GM10248 (cell line): Measurements from ENCODE around the gene SDCCAG8.
"Not testable (repeated sequence)": the region's sequence is repeated elsewhere in the genome, so short reads cannot be mapped to it uniquely, and the experiment has no call there.

ENCODE experiments used
- CTCF ChIA-PET: fragments of 300-600 bp; sonication (Branson Sonifier 250); formaldehyde crosslinking; extraction: SDS; loops from one replicate; lab custom pipeline; 2021; ENCODE audit warnings: antibody characterized with exemption; lab: Yijun Ruan, JAX
- POLR2A ChIA-PET: fragments of 350-650 bp; sonication (Branson Sonifier 250); formaldehyde crosslinking; extraction: SDS; loops from one replicate; lab custom pipeline; 2020; ENCODE audit warnings: antibody characterized with exemption; lab: Yijun Ruan, JAX
- DNase-seq: peaks from one replicate; pipeline ENCODE4 v3.0.0; 2012; ENCODE audit errors: extremely low spot score
- CTCF ChIP-seq: IDR thresholded peaks from 2 replicates; pipeline ENCODE4 v1.5.1; 2012; ENCODE audit warnings: mild to moderate bottlenecking, low read depth; ENCODE audit errors: extremely low read depth, missing control alignments, control extremely low read depth

SDCCAG8 gene

DNA sequence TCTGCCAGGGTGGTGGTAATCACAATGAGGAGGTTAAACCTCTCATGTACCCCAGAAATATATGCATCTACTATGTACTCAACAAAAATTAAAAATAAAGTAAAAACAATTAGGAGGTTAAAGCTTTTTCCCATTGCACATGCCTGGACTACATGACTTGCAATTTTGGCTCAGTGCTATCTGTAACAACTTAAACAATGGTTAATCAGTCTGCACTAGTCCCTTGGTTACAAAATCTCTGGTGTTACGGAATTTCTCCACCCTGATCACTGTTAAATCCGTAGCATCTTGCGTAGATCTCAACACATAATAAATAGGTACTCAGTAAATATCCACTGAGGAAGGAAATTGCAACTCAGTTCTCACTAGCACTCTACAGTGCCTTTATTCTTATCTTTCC is 66.5 kb downstream of the SDCCAG8 start:
- no peak for DNase-seq
- TF ChIP-seq CTCF: no peak
- ChIA-PET POLR2A (no interaction called here), CTCF (interaction anchor here (1.3 to 2.6 kb wide), 3 partner anchors 10 to 21 kb away, joined by 4 to 8 read pairs (median 6); no protein-coding TSS in a partner anchor)

- DNase-seq: no peak
- no peak for TF ChIP-seq CTCF
- CTCF ChIA-PET: interaction anchor here (1.5 to 2.6 kb wide), 3 partner anchors 10 to 16 kb away, joined by 3 to 20 read pairs (median 6); no protein-coding TSS in a partner anchor
- POLR2A ChIA-PET: no interaction called here
These were observed 67.7 kb downstream of the SDCCAG8 start for GRCh38 chr1:243323491-243323890.

- peak; percentile 31 for DNase-seq
- CTCF ChIA-PET: interaction anchor here (1.0 to 1.2 kb wide), 2 partner anchors 10 to 870 kb away, joined by 3 to 4 read pairs; no protein-coding TSS in a partner anchor
- POLR2A ChIA-PET: no interaction called here
- peak; percentile 65 for TF ChIP-seq CTCF
These were observed 69.6 kb downstream of the SDCCAG8 start for GRCh38 chr1:243325305-243325890.

GRCh38 chr1:243332440-243332839 is 76.6 kb downstream of the SDCCAG8 start:
- TF ChIP-seq CTCF: no peak
- POLR2A ChIA-PET: no interaction called here
- DNase-seq: no peak
- CTCF ChIA-PET: no interaction called here

DNA sequence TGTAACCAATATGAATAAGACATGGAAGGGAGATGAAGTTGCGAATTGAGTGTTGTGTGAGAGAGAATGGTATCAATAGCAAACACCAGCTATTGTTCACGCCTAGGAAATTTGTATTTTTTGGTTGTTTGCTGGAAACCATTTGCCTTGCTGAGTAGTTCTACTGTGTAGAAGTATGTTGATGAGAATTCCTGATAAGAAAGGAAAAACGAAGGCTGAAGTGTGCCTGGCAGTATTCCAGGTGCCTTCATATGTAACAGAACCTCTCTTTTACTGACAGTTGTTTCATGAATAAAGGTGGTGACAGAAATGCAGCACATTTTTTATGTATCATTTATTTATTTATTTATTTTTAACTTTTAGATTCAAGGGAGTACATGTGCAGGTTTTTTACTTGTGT is 79.5 kb downstream of the SDCCAG8 start:
- ChIA-PET POLR2A (no interaction called here), CTCF (interaction anchor here (1.2 to 2.6 kb wide), 4 partner anchors 8 to 57 kb away, joined by 3 to 16 read pairs (median 4); no protein-coding TSS in a partner anchor)
- no peak for DNase-seq
- no peak for TF ChIP-seq CTCF

- no peak for DNase-seq
- CTCF ChIA-PET: interaction anchor here (1.5 kb wide), 1 partner anchor 10 kb away, joined by 4 read pairs; no protein-coding TSS in a partner anchor
- no peak for TF ChIP-seq CTCF
- POLR2A ChIA-PET: no interaction called here
These were observed 80.3 kb downstream of the SDCCAG8 start for GRCh38 chr1:243336163-243336562.

DNA sequence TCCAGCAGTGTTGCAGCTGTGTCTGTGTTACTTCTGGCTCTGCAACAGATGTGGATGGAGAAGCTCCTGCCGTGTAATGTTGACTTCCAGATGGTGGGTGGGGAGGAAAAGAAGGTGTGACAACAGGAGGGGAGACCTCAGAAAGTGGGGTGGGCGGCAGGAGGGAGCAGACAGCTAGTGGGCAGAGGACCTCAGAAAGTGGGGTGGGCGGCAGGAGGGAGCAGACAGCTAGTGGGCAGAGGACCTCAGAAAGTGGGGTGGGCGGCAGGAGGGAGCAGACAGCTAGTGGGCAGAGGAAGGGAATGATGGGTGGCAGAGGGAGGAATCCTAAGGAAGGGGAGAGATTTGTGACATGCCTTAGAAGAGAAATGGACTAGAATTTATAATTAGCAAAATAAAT is 83.0 kb downstream of the SDCCAG8 start:
- CTCF ChIA-PET: interaction anchor here (0.9 to 1.4 kb wide), 4 partner anchors 10 to 410 kb away, joined by 3 read pairs; no protein-coding TSS in a partner anchor
- DNase-seq, POLR2A ChIA-PET: not testable (repeated sequence)
